ENCODE measurements around the gene USP21.

DNA sequence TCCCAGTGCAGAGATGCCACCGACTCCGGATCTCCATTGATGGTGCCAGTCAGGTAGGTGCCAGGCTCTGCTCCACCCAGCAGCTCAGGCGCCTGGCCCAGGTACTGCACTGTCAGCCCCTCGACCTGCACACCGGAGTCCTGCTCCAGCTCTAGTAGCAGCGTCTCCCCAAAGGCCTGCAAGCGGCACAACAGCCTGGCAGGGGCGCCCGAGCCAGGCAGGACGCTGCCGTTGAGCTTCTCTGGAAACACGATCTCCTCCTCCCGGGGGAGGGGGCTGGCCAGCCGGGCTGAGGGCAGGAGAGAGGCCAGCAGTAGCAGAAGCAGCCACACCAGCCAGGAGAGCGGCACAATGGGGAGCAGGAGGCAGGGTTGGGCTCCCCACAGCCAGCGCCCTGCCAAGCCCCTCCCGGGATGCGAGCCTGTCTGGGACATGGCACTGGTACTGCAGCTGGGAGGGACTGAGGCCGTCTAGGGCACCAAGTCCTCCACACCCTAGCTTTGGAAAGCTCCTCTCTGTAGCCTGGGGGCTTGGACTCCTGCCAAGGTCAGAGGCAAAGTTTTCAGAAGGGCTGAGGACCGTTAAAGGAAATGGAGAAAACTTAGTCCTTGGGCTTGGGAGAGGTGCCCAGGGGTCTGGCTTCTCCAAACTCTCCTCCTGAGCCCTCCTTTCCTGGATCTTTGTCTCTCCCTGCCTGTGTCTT is 39.0 kb downstream of the USP21 start:
- TF ChIP-seq EZH2 (IDR thresholded peaks at IDR 0.05; ENCODE audit: insufficient read depth, poor library complexity, severe bottlenecking) (no peak), EZH2phosphoT487 (IDR thresholded peaks at IDR 0.05; ENCODE audit: insufficient read depth, low read depth) (no peak)
